ENCODE data around the gene GOT2. TPM values are rescaled to one million over a fixed set of nuclear protein-coding genes. Genes with fewer than 3 reads are reported as not detected.
"Not testable (repeated sequence)": the region's sequence is repeated elsewhere in the genome, so short reads cannot be mapped to it uniquely, and the experiment has no call there.

GOT2 gene
- 58.3 and 63.1 TPM in 2 replicates for total RNA-seq (2014; rRNA removed; shearing (Covaris generic); ENCODE audit: low replicate concordance)

GRCh38 chr16:58733671-58734458 lies at the start of gene GOT2:
TSS of gene GOT2 (minus strand) at chr16:58734316. CDS start at chr16:58734228, 88 bp downstream.
- DNase-seq (ENCODE audit: low read depth), result peak; percentile 92
- in situ Hi-C loops (cut with HindIII; ENCODE audit: low pct_unique_long_range_greater_than_20kb, low sequenced_read_pairs), result no loop called here

GRCh38 chr16:58779291-58779690 lies 45.2 kb upstream of the GOT2 start:
- DNase-seq (ENCODE audit: low read depth); in situ Hi-C loops (cut with HindIII; ENCODE audit: low pct_unique_long_range_greater_than_20kb, low sequenced_read_pairs): not testable (repeated sequence)

- in situ Hi-C loops (cut with HindIII; ENCODE audit: low pct_unique_long_range_greater_than_20kb, low sequenced_read_pairs), result no loop called here
- DNase-seq (ENCODE audit: low read depth), result no peak
These were observed 39.8 kb upstream of the GOT2 start for GRCh38 chr16:58773870-58774269.

- in situ Hi-C loops (cut with HindIII; ENCODE audit: low pct_unique_long_range_greater_than_20kb, low sequenced_read_pairs), result no loop called here
- DNase-seq (ENCODE audit: low read depth), result no peak
These were observed 34.0 kb upstream of the GOT2 start for GRCh38 chr16:58768145-58768544.

- in situ Hi-C loops (cut with HindIII; ENCODE audit: low pct_unique_long_range_greater_than_20kb, low sequenced_read_pairs), result no loop called here
- no peak for DNase-seq (ENCODE audit: low read depth)
These were observed 33.5 kb upstream of the GOT2 start for GRCh38 chr16:58767581-58767980.

- in situ Hi-C loops (cut with HindIII; ENCODE audit: low pct_unique_long_range_greater_than_20kb, low sequenced_read_pairs), result no loop called here
These were observed 22.7 kb upstream of the GOT2 start for GRCh38 chr16:58756650-58757332.

GRCh38 chr16:58755989-58756649 lies 22.0 kb upstream of the GOT2 start:
- in situ Hi-C loops (cut with HindIII; ENCODE audit: low pct_unique_long_range_greater_than_20kb, low sequenced_read_pairs), result no loop called here

More at GRCh38 chr16:58756650-58757332, 22.7 kb upstream of the GOT2 start:
- no peak for DNase-seq (ENCODE audit: low read depth)

GRCh38 chr16:58753711-58754134 lies 19.6 kb upstream of the GOT2 start:
- in situ Hi-C loops (cut with HindIII; ENCODE audit: low pct_unique_long_range_greater_than_20kb, low sequenced_read_pairs), result no loop called here
- no peak for DNase-seq (ENCODE audit: low read depth)

More at GRCh38 chr16:58755989-58756649, 22.0 kb upstream of the GOT2 start:
- peak; percentile 37 for DNase-seq (ENCODE audit: low read depth)

GRCh38 chr16:58744497-58744896 lies 10.4 kb upstream of the GOT2 start:
- in situ Hi-C loops (cut with HindIII; ENCODE audit: low pct_unique_long_range_greater_than_20kb, low sequenced_read_pairs), result no loop called here
- DNase-seq (ENCODE audit: low read depth), result no peak

GRCh38 chr16:58741976-58742375 lies 7.9 kb upstream of the GOT2 start:
- DNase-seq (ENCODE audit: low read depth), result no peak
- in situ Hi-C loops (cut with HindIII; ENCODE audit: low pct_unique_long_range_greater_than_20kb, low sequenced_read_pairs), result no loop called here

- no peak for DNase-seq (ENCODE audit: low read depth)
- in situ Hi-C loops (cut with HindIII; ENCODE audit: low pct_unique_long_range_greater_than_20kb, low sequenced_read_pairs), result no loop called here
These were observed 7.0 kb upstream of the GOT2 start for GRCh38 chr16:58741166-58741565.

GRCh38 chr16:58738672-58739296 lies 4.7 kb upstream of the GOT2 start:
- no peak for DNase-seq (ENCODE audit: low read depth)
- in situ Hi-C loops (cut with HindIII; ENCODE audit: low pct_unique_long_range_greater_than_20kb, low sequenced_read_pairs), result no loop called here

GRCh38 chr16:58736341-58736740 lies 2.2 kb upstream of the GOT2 start:
- DNase-seq (ENCODE audit: low read depth); in situ Hi-C loops (cut with HindIII; ENCODE audit: low pct_unique_long_range_greater_than_20kb, low sequenced_read_pairs): not testable (repeated sequence)

GRCh38 chr16:58734459-58734787 lies 307 bp upstream of the GOT2 start:
- in situ Hi-C loops (cut with HindIII; ENCODE audit: low pct_unique_long_range_greater_than_20kb, low sequenced_read_pairs), result no loop called here
- DNase-seq (ENCODE audit: low read depth), result no peak

- in situ Hi-C loops (cut with HindIII; ENCODE audit: low pct_unique_long_range_greater_than_20kb, low sequenced_read_pairs), result no loop called here
- DNase-seq (ENCODE audit: low read depth), result peak; percentile 18
These were observed 857 bp downstream of the GOT2 start for GRCh38 chr16:58733248-58733670.

- peak; percentile 13 for DNase-seq (ENCODE audit: low read depth)
- in situ Hi-C loops (cut with HindIII; ENCODE audit: low pct_unique_long_range_greater_than_20kb, low sequenced_read_pairs), result no loop called here
These were observed 1.4 kb downstream of the GOT2 start for GRCh38 chr16:58732545-58733247.

- no peak for DNase-seq (ENCODE audit: low read depth)
- in situ Hi-C loops (cut with HindIII; ENCODE audit: low pct_unique_long_range_greater_than_20kb, low sequenced_read_pairs), result no loop called here
These were observed 3.3 kb downstream of the GOT2 start for GRCh38 chr16:58730724-58731370.

Measured in Caki2 (cell line).